Measurements from ENCODE around the gene AMOTL2.

DNA sequence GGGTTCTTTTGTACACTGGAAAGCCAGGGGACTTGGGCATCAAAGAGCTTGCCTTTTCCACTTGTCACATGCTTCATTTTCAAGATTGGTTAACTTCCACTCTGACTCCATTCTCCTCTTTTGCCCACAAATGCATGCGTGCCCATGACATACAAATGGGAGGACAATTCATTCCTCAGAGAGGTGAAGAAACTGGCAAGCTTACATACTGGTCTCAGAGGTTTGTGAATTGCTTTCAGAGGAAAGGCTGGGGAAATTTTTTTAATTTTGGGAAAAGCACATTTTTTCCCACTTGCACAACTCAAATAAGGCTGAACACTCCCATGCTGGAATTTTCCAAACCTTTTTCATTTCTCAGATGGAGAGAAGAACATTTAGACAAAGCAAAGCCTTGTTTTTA lies 20.9 kb upstream of the AMOTL2 start:
- TF ChIP-seq EZH2 (IDR thresholded peaks at IDR 0.05; ENCODE audit: insufficient read depth, poor library complexity, severe bottlenecking) (no peak), EZH2phosphoT487 (IDR thresholded peaks at IDR 0.05; ENCODE audit: insufficient read depth, low read depth) (no peak)
